B cell (primary cell): ENCODE measurements around the gene ID3. TPM values are rescaled to one million over a fixed set of nuclear protein-coding genes. Genes with fewer than 3 reads are reported as not detected.

ENCODE experiments used
- ATAC-seq: fragments of 200-7000 bp; cut with Tn5 transposase; one replicate; pipeline ENCODE4 v1.10.0; 2021; ENCODE audit warnings: low read depth, mild to moderate bottlenecking, moderate number of reproducible peaks, moderate library complexity
- CTCF ChIA-PET: fragments of 350-600 bp; sonication (Branson Sonifier 250); formaldehyde crosslinking; loops from one replicate; lab custom pipeline; 2021; ENCODE audit warnings: antibody characterized with exemption, inconsistent platforms; lab: Charles Lee
- POLR2A ChIA-PET: fragments of 350-600 bp; sonication (Branson Sonifier 250); formaldehyde crosslinking; loops from one replicate; lab custom pipeline; 2021; ENCODE audit warnings: antibody characterized with exemption; lab: Charles Lee
- DNase-seq: peaks from one replicate; pipeline ENCODE4 v3.0.0; 2013
- H2AFZ ChIP-seq: 2 replicates; pipeline ENCODE4 v1.6.1; 2012; ENCODE audit warnings: mild to moderate bottlenecking, low read depth, low read length; ENCODE audit not compliant: insufficient read depth, poor library complexity, severe bottlenecking
- H3K27ac ChIP-seq, 2 donors: 1 replicate in 1 of 2; 2 replicates in 1 of 2; pipeline ENCODE4 v1.5.1; 2012 to 2013; ENCODE audit warnings: low read length in 2 of 2, mild to moderate bottlenecking in 2 of 2, moderate library complexity in 1 of 2
- H3K27me3 ChIP-seq, 4 experiments: fragments of 200-600 bp in 1 of 4; sonication (generic) in 1 of 4; replicated peaks in 1 of 4; 1 replicate in 2 of 4; 2 replicates in 2 of 4; pipeline versions ENCODE4 v1.6.1 to v1.7.0; 2013 to 2016; ENCODE audit warnings: low read length in 3 of 4, mild to moderate bottlenecking in 2 of 4, mixed read lengths in 1 of 4, moderate library complexity in 1 of 4; ENCODE audit not compliant: insufficient read depth in 4 of 4, control insufficient read depth in 3 of 4; ENCODE audit errors: control extremely low read depth in 1 of 4
- H3K36me3 ChIP-seq, 2 experiments: replicated peaks in 1 of 2; 1 replicate in 1 of 2; 2 replicates in 1 of 2; pipeline versions ENCODE4 v1.6.1 to v1.7.1; 2013; ENCODE audit warnings: low read length in 1 of 2; ENCODE audit not compliant: insufficient read depth in 2 of 2, control insufficient read depth in 1 of 2; ENCODE audit errors: control extremely low read depth in 1 of 2, extremely low read depth in 1 of 2
- H3K4me1 ChIP-seq, 2 donors: fragments of 200-600 bp in 1 of 2; sonication (generic) in 1 of 2; 1 replicate in 1 of 2; 2 replicates in 1 of 2; pipeline versions ENCODE4 v1.5.1 to v1.6.1; 2013 to 2017; ENCODE audit warnings: low read length in 2 of 2; ENCODE audit not compliant: control insufficient read depth in 2 of 2, insufficient read depth in 2 of 2
- H3K4me2 ChIP-seq: replicated peaks from 2 replicates; pipeline ENCODE3; 2012; ENCODE audit warnings: mild to moderate bottlenecking, low read depth, low read length; ENCODE audit not compliant: poor library complexity, severe bottlenecking
- H3K4me3 ChIP-seq, 5 experiments: fragments of 200-600 bp in 1 of 5; sonication (generic) in 1 of 5; 1 replicate in 3 of 5; 2 replicates in 2 of 5; pipeline versions ENCODE4 v1.5.1 to v1.7.0; 2011 to 2016; ENCODE audit warnings: low read length in 4 of 5, mild to moderate bottlenecking in 4 of 5, low read depth in 2 of 5, control low read depth in 1 of 5, moderate library complexity in 1 of 5; ENCODE audit not compliant: insufficient read depth in 1 of 5; ENCODE audit errors: control extremely low read depth in 1 of 5, extremely low read depth in 1 of 5
- H3K79me2 ChIP-seq: fragments of 200-600 bp; sonication (generic); one replicate; pipeline ENCODE4 v1.6.0; 2016; ENCODE audit warnings: low read length; ENCODE audit not compliant: control insufficient read depth, insufficient read depth
- H3K9ac ChIP-seq: fragments of 200-600 bp; sonication (generic); 2 replicates; pipeline ENCODE4 v1.6.1; 2017; ENCODE audit warnings: mild to moderate bottlenecking, low read length, moderate library complexity
- H3K9me3 ChIP-seq, 3 donors: one replicate each; pipeline versions ENCODE4 v1.6.1 to v1.7.1; 2013; ENCODE audit warnings: low read length in 2 of 3; ENCODE audit not compliant: control insufficient read depth in 2 of 3, insufficient read depth in 1 of 3; ENCODE audit errors: control extremely low read depth in 1 of 3
- H4K20me1 ChIP-seq: 2 replicates; pipeline ENCODE4 v1.6.0; 2012; ENCODE audit warnings: mild to moderate bottlenecking, low read length; ENCODE audit not compliant: insufficient read depth, control insufficient read depth, poor library complexity, severe bottlenecking
- H3K27ac Mint-ChIP-seq: one replicate; pipeline ENCODE4 v1.8.0; 2021; ENCODE audit warnings: mixed read lengths
- H3K27me3 Mint-ChIP-seq: one replicate; pipeline ENCODE4 v1.8.0; 2021; ENCODE audit warnings: mixed read lengths
- H3K4me1 Mint-ChIP-seq: one replicate; pipeline ENCODE4 v1.8.0; 2021; ENCODE audit warnings: mixed read lengths
- H3K4me3 Mint-ChIP-seq: one replicate; pipeline ENCODE4 v1.8.0; 2021; ENCODE audit warnings: mixed read lengths
- H3K9me3 Mint-ChIP-seq: one replicate; pipeline ENCODE4 v1.8.0; 2022; ENCODE audit warnings: mixed read lengths; ENCODE audit not compliant: insufficient read depth
- CTCF ChIP-seq: fragments of 200-600 bp; IDR thresholded peaks from one replicate; pipeline ENCODE4 v1.8.0; 2022; ENCODE audit warnings: antibody characterized with exemption, mild to moderate bottlenecking
- EZH2 ChIP-seq: IDR thresholded peaks from 2 replicates; pipeline ENCODE4 v1.6.1; 2012; ENCODE audit warnings: borderline replicate concordance, low read depth, mild to moderate bottlenecking, moderate library complexity, low read length; ENCODE audit not compliant: insufficient read depth, poor library complexity, severe bottlenecking
- WGBS: methylation state at CpG from one replicate; pipeline ENCODE4 v1.1.5; 2013; ENCODE audit warnings: missing lambda C conversion rate; ENCODE audit not compliant: insufficient coverage; 5-methylcytosine and 5-hydroxymethylcytosine counted together
- intact Hi-C: fragments of 100-400 bp; cut with micrococcal nuclease; formaldehyde crosslinking; loops from one replicate; pipeline ENCODE4 v1.10.0; 2022
- polyA plus RNA-seq: library from polyadenylated mRNA; depleted of rRNA; stranded (reverse); fragments of >200 nt; gene quantifications from 2 replicates; pipeline ENCODE4 v1.2.3, GENCODE V29; 2012
- total RNA-seq, 2 donors: library from RNA; stranded (reverse); fragments of 120-200 nt in 1 of 2; gene quantifications; 1 replicate in 1 of 2; 2 replicates in 1 of 2; pipeline versions ENCODE4 v1.2.3 to v1.2.4, GENCODE V29; 2013 to 2022

ID3 gene
- total and polyA plus RNA-seq, 2 donors (not counting 1 experiment from before 2014, with no cell fraction given), result 212 to 367 TPM

GRCh38 chr1:23582820-23583219, 23.5 kb upstream of the ID3 start:
- WGBS, result 76% methylated on average over 3 of the region's 4 CpGs
- peak overlapping the region; percentile 64 for H3K27ac Mint-ChIP-seq
- CTCF ChIA-PET, result interaction anchor here (0.6 to 21.1 kb wide), 5 partner anchors 8 to 54 kb away, joined by 3 to 227 read pairs (median 4); no protein-coding TSS in a partner anchor

More at GRCh38 chr1:23582820-23583219, 23.5 kb upstream of the ID3 start:
- H3K79me2 ChIP-seq, result peaks cover 4% of the 10 kb centered on the region
- H3K27me3 Mint-ChIP-seq, result no peaks in the 10 kb centered on the region
- peak overlapping the region in 1 of 2 donors; percentile 30 for H3K27ac ChIP-seq
- H3K4me3 Mint-ChIP-seq, result no peak overlapping the region
- intact Hi-C loops, result no loop called here
- peaks cover 33 to 41% of the 10 kb centered on the region in 2 donors for H3K4me1 ChIP-seq
- H3K27me3 ChIP-seq, result no peaks in the 10 kb centered on the region
- no peaks in the 10 kb centered on the region for H3K36me3 ChIP-seq
- DNase-seq, result no peak
- no peak overlapping the region for H3K9ac ChIP-seq
- no peak for TF ChIP-seq EZH2
- TF ChIP-seq CTCF, result no peak
- H3K4me3 ChIP-seq, result no peak overlapping the region
- H3K4me1 Mint-ChIP-seq, result peaks cover 47% of the 10 kb centered on the region
- no peak overlapping the region for H2AFZ ChIP-seq
- no peak overlapping the region for H3K4me2 ChIP-seq
- POLR2A ChIA-PET, result interaction anchor here (2.0 kb wide), 1 partner anchor 8 kb away, joined by 19 read pairs; no protein-coding TSS in a partner anchor
- no peaks in the 10 kb centered on the region for H4K20me1 ChIP-seq
- ATAC-seq, result no peak
- no peaks in the 10 kb centered on the region for H3K9me3 ChIP-seq
- H3K9me3 Mint-ChIP-seq, result no peaks in the 10 kb centered on the region
